ENCODE measurements around the gene CCDC43.
"Not testable (repeated sequence)": the region's sequence is repeated elsewhere in the genome, so short reads cannot be mapped to it uniquely, and the experiment has no call there.

CCDC43 gene

DNA sequence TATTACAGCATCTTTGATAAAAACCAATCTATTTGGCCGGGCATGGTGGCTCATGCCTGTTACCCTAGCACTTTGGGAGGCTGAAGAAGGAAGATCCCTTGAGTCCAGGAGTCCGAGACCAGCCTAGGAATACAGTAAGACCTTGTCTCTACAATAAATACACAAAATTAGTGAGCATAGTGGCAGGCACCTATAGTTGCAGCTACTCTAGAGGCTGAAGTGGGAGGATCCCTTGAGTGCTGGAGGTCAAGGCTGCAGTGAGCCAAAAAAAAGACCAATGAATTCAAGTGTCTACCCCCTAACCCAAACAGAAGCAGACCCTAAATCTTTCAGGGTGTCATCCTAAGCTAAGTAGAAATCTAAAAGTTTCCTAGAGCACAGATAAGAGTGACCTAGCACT is 40.6 kb downstream of the CCDC43 start:
- no peaks in the 10 kb centered on the region for H3K36me3 ChIP-seq (ENCODE audit: control insufficient read depth in 5 of 5, insufficient read depth in 5 of 5, low read length in 5 of 5)
- H3K4me3 ChIP-seq (ENCODE audit: low read depth in 1 of 5, low read length in 5 of 5) = no peak overlapping the region
- no peak overlapping the region for H3K27ac ChIP-seq (ENCODE audit: low read depth, low read length)
- H3K9ac ChIP-seq (ENCODE audit: low read length in 5 of 5) = no peak overlapping the region
- H3K27me3 ChIP-seq (ENCODE audit: control insufficient read depth in 5 of 5, insufficient read depth in 4 of 5, low read length in 5 of 5) = peaks cover 0 to 11% (median 3%) of the 10 kb centered on the region in 5 donors
- H3K4me1 ChIP-seq (ENCODE audit: control insufficient read depth in 5 of 5, insufficient read depth in 5 of 5, low read length in 5 of 5) = no peaks in the 10 kb centered on the region
- no peaks in the 10 kb centered on the region for H3K9me3 ChIP-seq (ENCODE audit: control insufficient read depth in 5 of 5, low read length in 5 of 5)

DNA sequence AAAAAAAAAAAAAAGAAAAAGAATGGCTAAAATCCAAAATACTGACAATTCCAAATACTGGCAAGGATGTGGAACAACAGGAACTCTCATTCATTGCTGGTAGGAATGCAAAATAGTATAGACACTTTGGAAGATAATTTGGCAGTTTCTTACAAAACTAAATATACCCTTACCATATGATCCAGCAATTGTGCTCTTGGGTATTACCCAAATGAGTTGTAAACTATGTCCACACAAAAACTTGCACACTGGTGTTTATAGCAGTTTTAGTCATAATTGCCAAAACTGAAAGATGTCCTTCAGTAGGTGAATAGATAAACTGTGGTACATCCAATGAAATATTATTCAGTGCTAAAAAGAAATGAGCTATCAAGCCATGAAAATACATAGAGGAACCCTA is 41.8 kb downstream of the CCDC43 start:
- Histone ChIP-seq H3K36me3 (ENCODE audit: control insufficient read depth in 5 of 5, insufficient read depth in 5 of 5, low read length in 5 of 5) (no peaks in the 10 kb centered on the region), H3K4me3 (ENCODE audit: low read depth in 1 of 5, low read length in 5 of 5) (no peak overlapping the region), H3K27ac (ENCODE audit: low read depth, low read length) (no peak overlapping the region), H3K9ac (ENCODE audit: low read length in 5 of 5) (no peak overlapping the region), H3K27me3 (ENCODE audit: control insufficient read depth in 5 of 5, insufficient read depth in 4 of 5, low read length in 5 of 5) (peaks cover 0 to 4% (median 3%) of the 10 kb centered on the region in 5 donors), H3K9me3 (ENCODE audit: control insufficient read depth in 5 of 5, low read length in 5 of 5) (no peaks in the 10 kb centered on the region), H3K4me1 (ENCODE audit: control insufficient read depth in 5 of 5, insufficient read depth in 5 of 5, low read length in 5 of 5) (no peaks in the 10 kb centered on the region)

DNA sequence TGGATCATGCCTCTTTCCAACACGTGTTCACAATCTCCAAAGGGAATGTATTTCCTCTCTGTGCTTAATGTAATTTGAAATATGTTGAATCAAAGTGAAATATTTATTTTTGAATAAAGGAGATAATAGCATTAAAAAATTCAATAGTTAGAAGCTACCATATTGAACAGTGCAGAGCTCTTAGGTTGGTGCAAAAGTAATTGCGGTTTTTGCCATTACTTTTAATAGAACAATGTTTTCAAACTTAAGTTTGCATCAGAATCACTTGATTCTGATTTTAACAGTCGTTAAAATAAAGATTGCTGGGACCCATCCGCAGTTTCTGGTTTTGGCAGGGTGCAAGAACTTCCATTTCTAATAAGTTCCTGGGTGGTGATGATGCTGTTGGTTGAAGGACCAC is 43.3 kb downstream of the CCDC43 start:
- Histone ChIP-seq H3K4me3 (ENCODE audit: low read depth in 1 of 5, low read length in 5 of 5) (no peak overlapping the region), H3K9me3 (ENCODE audit: control insufficient read depth in 5 of 5, low read length in 5 of 5) (no peaks in the 10 kb centered on the region), H3K27ac (ENCODE audit: low read depth, low read length) (no peak overlapping the region), H3K36me3 (ENCODE audit: control insufficient read depth in 5 of 5, insufficient read depth in 5 of 5, low read length in 5 of 5) (no peaks in the 10 kb centered on the region), H3K4me1 (ENCODE audit: control insufficient read depth in 5 of 5, insufficient read depth in 5 of 5, low read length in 5 of 5) (no peaks in the 10 kb centered on the region), H3K9ac (ENCODE audit: low read length in 5 of 5) (no peak overlapping the region), H3K27me3 (ENCODE audit: control insufficient read depth in 5 of 5, insufficient read depth in 4 of 5, low read length in 5 of 5) (peaks cover 0 to 4% (median 3%) of the 10 kb centered on the region in 5 donors)

DNA sequence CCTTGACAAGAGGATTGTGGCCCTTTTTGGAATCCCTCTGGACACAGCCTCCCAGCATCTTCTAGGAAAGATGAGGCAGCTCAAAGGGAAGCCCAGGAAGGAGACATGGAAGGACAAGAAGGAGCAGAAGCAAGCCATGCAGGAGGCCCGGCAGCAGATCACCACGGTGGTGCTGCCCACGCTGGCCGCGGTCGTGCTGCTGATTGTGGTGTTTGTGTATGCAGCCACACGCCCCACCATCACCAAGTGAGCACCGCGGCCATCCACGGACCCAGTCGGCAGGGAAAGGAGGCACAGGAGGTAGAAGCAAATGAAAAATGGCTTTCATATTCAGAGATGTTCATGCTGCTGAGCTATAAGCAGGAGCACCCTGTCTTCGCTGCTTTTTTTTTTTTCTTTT is 44.2 kb downstream of the CCDC43 start:
- H3K9me3 ChIP-seq (ENCODE audit: control insufficient read depth in 5 of 5, low read length in 5 of 5) = no peaks in the 10 kb centered on the region
- no peaks in the 10 kb centered on the region for H3K4me1 ChIP-seq (ENCODE audit: control insufficient read depth in 5 of 5, insufficient read depth in 5 of 5, low read length in 5 of 5)
- no peak overlapping the region for H3K27ac ChIP-seq (ENCODE audit: low read depth, low read length)
- no peaks in the 10 kb centered on the region for H3K36me3 ChIP-seq (ENCODE audit: control insufficient read depth in 5 of 5, insufficient read depth in 5 of 5, low read length in 5 of 5)
- H3K27me3 ChIP-seq (ENCODE audit: control insufficient read depth in 5 of 5, insufficient read depth in 4 of 5, low read length in 5 of 5) = peaks cover 0 to 4% (median 3%) of the 10 kb centered on the region in 5 donors
- no peak overlapping the region for H3K9ac ChIP-seq (ENCODE audit: low read length in 5 of 5)
- no peak overlapping the region for H3K4me3 ChIP-seq (ENCODE audit: low read depth in 1 of 5, low read length in 5 of 5)

DNA sequence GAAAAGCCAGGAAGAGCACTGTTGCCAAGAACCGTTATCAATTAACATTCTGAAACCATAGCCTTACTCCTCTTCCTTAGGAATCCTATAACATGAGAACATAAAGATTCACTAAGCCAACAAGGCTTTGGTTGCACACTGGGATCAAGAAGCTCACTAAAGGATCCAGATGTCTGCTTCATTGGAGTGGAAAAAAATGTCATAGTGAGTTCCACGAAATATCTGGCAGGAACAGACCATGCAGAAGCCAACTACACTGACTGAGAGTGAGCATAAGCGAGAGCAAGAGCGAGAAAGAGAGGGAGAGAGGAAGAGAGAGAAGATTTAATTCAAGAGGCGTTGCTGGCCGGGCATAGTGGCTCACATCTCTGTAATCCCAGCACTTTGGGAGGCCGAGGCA is 46.7 kb downstream of the CCDC43 start:
- H3K27ac ChIP-seq (ENCODE audit: low read depth, low read length) = no peak overlapping the region
- no peak overlapping the region for H3K9ac ChIP-seq (ENCODE audit: low read length in 5 of 5)
- H3K27me3 ChIP-seq (ENCODE audit: control insufficient read depth in 5 of 5, insufficient read depth in 4 of 5, low read length in 5 of 5) = peaks cover 0 to 4% (median 3%) of the 10 kb centered on the region in 5 donors
- no peaks in the 10 kb centered on the region for H3K36me3 ChIP-seq (ENCODE audit: control insufficient read depth in 5 of 5, insufficient read depth in 5 of 5, low read length in 5 of 5)
- no peak overlapping the region for H3K4me3 ChIP-seq (ENCODE audit: low read depth in 1 of 5, low read length in 5 of 5)
- no peaks in the 10 kb centered on the region for H3K9me3 ChIP-seq (ENCODE audit: control insufficient read depth in 5 of 5, low read length in 5 of 5)
- no peaks in the 10 kb centered on the region for H3K4me1 ChIP-seq (ENCODE audit: control insufficient read depth in 5 of 5, insufficient read depth in 5 of 5, low read length in 5 of 5)

DNA sequence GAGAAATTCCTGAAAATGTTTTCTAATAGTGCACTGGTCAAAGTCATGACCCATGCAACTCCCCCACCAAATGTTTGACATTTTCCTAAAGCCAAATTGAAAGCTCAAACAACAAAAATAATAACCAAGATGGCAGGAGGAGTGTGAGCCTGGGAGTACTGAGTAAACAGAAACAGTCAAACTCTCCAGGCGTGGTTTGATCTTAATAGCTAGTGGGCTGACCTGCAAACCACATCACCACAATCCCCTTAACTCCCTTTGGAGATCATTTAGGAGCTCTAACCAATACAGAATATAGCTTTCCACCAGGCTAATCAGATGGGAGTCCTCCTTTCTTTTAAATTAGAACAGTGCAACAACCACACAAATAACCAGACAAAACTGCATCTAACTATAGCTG is 52.5 kb downstream of the CCDC43 start:
- Histone ChIP-seq H3K4me3 (ENCODE audit: low read depth in 1 of 5, low read length in 5 of 5) (no peak overlapping the region), H3K27ac (ENCODE audit: low read depth, low read length) (no peak overlapping the region), H3K9me3 (ENCODE audit: control insufficient read depth in 5 of 5, low read length in 5 of 5) (no peaks in the 10 kb centered on the region), H3K27me3 (ENCODE audit: control insufficient read depth in 5 of 5, insufficient read depth in 4 of 5, low read length in 5 of 5) (no peaks in the 10 kb centered on the region), H3K36me3 (ENCODE audit: control insufficient read depth in 5 of 5, insufficient read depth in 5 of 5, low read length in 5 of 5) (no peaks in the 10 kb centered on the region), H3K9ac (ENCODE audit: low read length in 5 of 5) (no peak overlapping the region), H3K4me1 (ENCODE audit: control insufficient read depth in 5 of 5, insufficient read depth in 5 of 5, low read length in 5 of 5) (no peaks in the 10 kb centered on the region)

DNA sequence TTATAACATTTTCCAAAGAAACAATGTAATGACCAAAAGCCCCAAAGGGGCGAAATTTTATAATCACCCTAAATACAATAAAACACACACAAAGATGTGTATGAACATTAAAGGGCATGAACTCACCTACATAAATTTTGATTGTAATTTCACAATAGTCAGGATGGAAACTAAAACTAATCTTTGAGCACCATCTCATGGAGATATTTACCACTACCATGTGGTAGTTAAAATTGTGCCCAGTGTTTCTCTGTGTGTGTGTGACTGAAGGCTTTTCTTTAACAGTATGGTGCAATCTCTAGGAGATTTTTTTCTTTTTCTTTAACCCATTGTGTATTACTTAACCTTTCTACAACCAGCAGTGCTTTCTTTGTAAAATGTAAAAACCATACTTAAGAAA is 53.0 kb downstream of the CCDC43 start:
- H3K27me3 ChIP-seq (ENCODE audit: control insufficient read depth in 5 of 5, insufficient read depth in 4 of 5, low read length in 5 of 5) = no peaks in the 10 kb centered on the region
- H3K4me3 ChIP-seq (ENCODE audit: low read depth in 1 of 5, low read length in 5 of 5) = no peak overlapping the region
- no peaks in the 10 kb centered on the region for H3K9me3 ChIP-seq (ENCODE audit: control insufficient read depth in 5 of 5, low read length in 5 of 5)
- H3K27ac ChIP-seq (ENCODE audit: low read depth, low read length) = no peak overlapping the region
- no peak overlapping the region for H3K9ac ChIP-seq (ENCODE audit: low read length in 5 of 5)
- H3K4me1 ChIP-seq (ENCODE audit: control insufficient read depth in 5 of 5, insufficient read depth in 5 of 5, low read length in 5 of 5) = no peaks in the 10 kb centered on the region
- no peaks in the 10 kb centered on the region for H3K36me3 ChIP-seq (ENCODE audit: control insufficient read depth in 5 of 5, insufficient read depth in 5 of 5, low read length in 5 of 5)

DNA sequence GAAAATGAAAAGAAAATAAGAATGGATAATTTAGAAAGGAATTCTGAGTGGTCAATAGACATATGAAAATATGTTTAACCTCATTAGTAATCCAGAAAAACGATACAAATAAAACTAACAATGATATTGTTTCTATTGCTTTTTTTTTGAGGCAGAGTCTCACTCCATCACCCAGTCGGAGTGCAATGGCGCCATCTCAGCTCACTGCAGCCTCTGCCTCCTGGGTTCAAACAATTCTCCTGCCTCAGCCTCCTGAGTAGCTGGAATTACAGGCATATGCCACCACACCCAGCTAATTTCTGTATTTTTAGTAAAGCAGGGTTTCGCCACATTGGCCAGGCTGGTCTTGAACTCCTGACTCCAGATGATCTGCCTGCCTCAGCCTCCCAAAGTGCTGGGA is 55.2 kb downstream of the CCDC43 start:
- not testable (repeated sequence) for H3K27ac ChIP-seq (ENCODE audit: low read depth, low read length); H3K36me3 ChIP-seq (ENCODE audit: control insufficient read depth in 5 of 5, insufficient read depth in 5 of 5, low read length in 5 of 5); H3K4me1 ChIP-seq (ENCODE audit: control insufficient read depth in 5 of 5, insufficient read depth in 5 of 5, low read length in 5 of 5); H3K27me3 ChIP-seq (ENCODE audit: control insufficient read depth in 5 of 5, insufficient read depth in 4 of 5, low read length in 5 of 5); H3K9me3 ChIP-seq (ENCODE audit: control insufficient read depth in 5 of 5, low read length in 5 of 5); H3K9ac ChIP-seq (ENCODE audit: low read length in 5 of 5); H3K4me3 ChIP-seq (ENCODE audit: low read depth in 1 of 5, low read length in 5 of 5)

DNA sequence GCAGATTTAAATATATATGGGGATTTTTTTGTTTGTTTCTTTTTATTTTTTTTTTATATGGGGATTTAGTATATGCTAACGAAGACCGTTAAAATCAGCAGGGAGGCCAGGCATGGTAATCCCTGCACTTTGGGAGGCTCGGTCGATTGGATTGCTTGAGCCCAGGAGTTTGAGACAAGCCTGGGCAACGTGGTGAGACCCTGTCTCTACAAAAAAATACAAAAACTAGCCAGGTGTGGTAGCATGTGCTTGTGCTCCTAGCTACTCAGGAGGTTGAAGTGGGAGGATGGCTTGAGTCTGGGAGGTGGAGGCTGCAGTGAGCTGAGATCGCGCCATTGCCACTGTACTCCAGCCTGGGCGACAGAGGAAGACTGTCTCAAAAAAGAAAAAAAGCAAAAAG is 55.6 kb downstream of the CCDC43 start:
- no peaks in the 10 kb centered on the region for H3K4me1 ChIP-seq (ENCODE audit: control insufficient read depth in 5 of 5, insufficient read depth in 5 of 5, low read length in 5 of 5)
- H3K36me3 ChIP-seq (ENCODE audit: control insufficient read depth in 5 of 5, insufficient read depth in 5 of 5, low read length in 5 of 5) = no peaks in the 10 kb centered on the region

DNA sequence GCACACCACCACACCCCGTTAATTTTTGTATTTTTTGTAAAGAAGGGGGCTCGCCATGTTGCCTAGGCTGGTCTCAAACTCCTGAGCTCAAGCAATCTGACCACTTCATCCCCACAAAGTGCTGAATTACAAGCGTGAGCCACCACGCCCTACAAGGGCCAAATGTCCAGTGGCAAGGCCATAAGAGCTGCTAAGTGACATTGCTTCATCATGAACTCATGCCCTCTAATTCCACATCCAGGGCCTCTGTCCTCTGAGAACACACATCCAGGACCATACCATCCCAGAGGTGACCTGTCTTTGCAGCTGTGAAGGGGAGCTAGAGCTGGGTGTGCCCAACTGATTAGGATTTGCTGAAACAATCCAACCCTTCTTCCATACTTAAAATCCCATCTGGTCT is 58.9 kb downstream of the CCDC43 start:
- H3K36me3 ChIP-seq (ENCODE audit: control insufficient read depth in 5 of 5, insufficient read depth in 5 of 5, low read length in 5 of 5) = no peaks in the 10 kb centered on the region
- peaks cover 0 to 3% (median 0%) of the 10 kb centered on the region in 5 donors for H3K27me3 ChIP-seq (ENCODE audit: control insufficient read depth in 5 of 5, insufficient read depth in 4 of 5, low read length in 5 of 5)
- H3K4me3 ChIP-seq (ENCODE audit: low read depth in 1 of 5, low read length in 5 of 5) = no peak overlapping the region
- no peak overlapping the region for H3K27ac ChIP-seq (ENCODE audit: low read depth, low read length)
- H3K4me1 ChIP-seq (ENCODE audit: control insufficient read depth in 5 of 5, insufficient read depth in 5 of 5, low read length in 5 of 5) = peaks cover 0 to 6% (median 3%) of the 10 kb centered on the region in 5 donors
- H3K9ac ChIP-seq (ENCODE audit: low read length in 5 of 5) = no peak overlapping the region
- H3K9me3 ChIP-seq (ENCODE audit: control insufficient read depth in 5 of 5, low read length in 5 of 5) = no peaks in the 10 kb centered on the region

More for the DNA sequence above, 55.6 kb downstream of the CCDC43 start:
- H3K9ac ChIP-seq (ENCODE audit: low read length in 5 of 5) = no peak overlapping the region
- H3K4me3 ChIP-seq (ENCODE audit: low read depth in 1 of 5, low read length in 5 of 5) = no peak overlapping the region
- no peak overlapping the region for H3K27ac ChIP-seq (ENCODE audit: low read depth, low read length)
- H3K27me3 ChIP-seq (ENCODE audit: control insufficient read depth in 5 of 5, insufficient read depth in 4 of 5, low read length in 5 of 5) = no peaks in the 10 kb centered on the region
- no peaks in the 10 kb centered on the region for H3K9me3 ChIP-seq (ENCODE audit: control insufficient read depth in 5 of 5, low read length in 5 of 5)

DNA sequence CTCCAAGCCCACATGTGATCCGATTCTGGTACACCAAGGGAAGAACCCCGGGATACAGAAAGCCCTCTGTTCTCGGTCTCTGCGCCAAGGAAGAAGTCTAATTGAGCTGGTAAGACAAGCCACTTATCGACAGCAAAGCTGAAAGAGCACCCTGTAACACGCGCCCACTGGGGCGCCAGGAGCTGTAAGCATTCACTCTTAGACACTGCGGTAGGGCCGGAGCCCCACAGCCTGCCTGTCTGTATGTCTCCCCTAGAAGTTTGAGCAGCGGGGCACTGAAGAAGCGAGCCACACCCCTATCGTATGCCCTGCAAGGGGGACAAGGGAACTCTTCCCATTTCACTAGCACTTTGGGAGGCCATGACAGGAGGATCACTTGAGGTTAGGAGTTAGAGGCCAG is 60.3 kb downstream of the CCDC43 start:
- peaks cover 0 to 6% (median 3%) of the 10 kb centered on the region in 5 donors for H3K4me1 ChIP-seq (ENCODE audit: control insufficient read depth in 5 of 5, insufficient read depth in 5 of 5, low read length in 5 of 5)
- no peak overlapping the region for H3K4me3 ChIP-seq (ENCODE audit: low read depth in 1 of 5, low read length in 5 of 5)
- H3K27ac ChIP-seq (ENCODE audit: low read depth, low read length) = no peak overlapping the region
- no peak overlapping the region for H3K9ac ChIP-seq (ENCODE audit: low read length in 5 of 5)
- peaks cover 0 to 3% (median 0%) of the 10 kb centered on the region in 5 donors for H3K27me3 ChIP-seq (ENCODE audit: control insufficient read depth in 5 of 5, insufficient read depth in 4 of 5, low read length in 5 of 5)
- H3K9me3 ChIP-seq (ENCODE audit: control insufficient read depth in 5 of 5, low read length in 5 of 5) = no peaks in the 10 kb centered on the region
- H3K36me3 ChIP-seq (ENCODE audit: control insufficient read depth in 5 of 5, insufficient read depth in 5 of 5, low read length in 5 of 5) = no peaks in the 10 kb centered on the region

All from subcutaneous abdominal adipose tissue (tissue), 5 donors.